Kidney (tissue), 14 donors: ENCODE results near the gene ACKR2. TPM values are rescaled to one million over a fixed set of nuclear protein-coding genes. Genes with fewer than 3 reads are reported as not detected.

Experiments used
- DNase-seq, 5 donors: peaks; one replicate each; pipeline ENCODE4 v3.0.0-alpha.2; 2013 to 2020
- FAIRE-seq: peaks from 2 replicates; lab custom pipeline; 2012; peaks lifted over from hg19 to GRCh38; lab: Jason Lieb, UNC
- H3K27ac ChIP-seq, 2 donors: one replicate each; pipeline ENCODE4 v1.7.0; 2013; ENCODE audit warnings: low read depth in 2 of 2, low read length in 2 of 2, inconsistent platforms in 1 of 2
- H3K27me3 ChIP-seq: one replicate; pipeline ENCODE4 v1.7.1; 2013; ENCODE audit warnings: low read length, inconsistent platforms; ENCODE audit not compliant: control insufficient read depth, insufficient read depth
- H3K36me3 ChIP-seq, 3 donors: one replicate each; pipeline versions ENCODE4 v1.7.0 to v1.7.1; 2013; ENCODE audit warnings: low read length in 3 of 3, control low read depth in 1 of 3, inconsistent platforms in 1 of 3; ENCODE audit not compliant: insufficient read depth in 3 of 3, control insufficient read depth in 2 of 3
- H3K4me1 ChIP-seq, 3 donors: one replicate each; pipeline versions ENCODE4 v1.7.0 to v1.7.1; 2013; ENCODE audit warnings: low read length in 3 of 3, inconsistent platforms in 1 of 3, low read depth in 1 of 3; ENCODE audit not compliant: control insufficient read depth in 2 of 3, insufficient read depth in 2 of 3
- H3K4me3 ChIP-seq, 3 donors: one replicate each; pipeline versions ENCODE4 v1.7.0 to v1.8.1; 2013; ENCODE audit warnings: low read length in 3 of 3, control low read depth in 1 of 3, inconsistent platforms in 1 of 3
- H3K9ac ChIP-seq, 3 donors: one replicate each; pipeline versions ENCODE4 v1.7.0 to v1.7.1; 2013; ENCODE audit warnings: low read length in 3 of 3, control low read depth in 1 of 3, inconsistent platforms in 1 of 3
- H3K9me3 ChIP-seq, 3 donors: one replicate each; pipeline versions ENCODE4 v1.7.0 to v1.7.1; 2013; ENCODE audit warnings: low read length in 3 of 3, control low read depth in 1 of 3, inconsistent platforms in 1 of 3; ENCODE audit not compliant: control insufficient read depth in 2 of 3, insufficient read depth in 1 of 3
- CTCF ChIP-seq: IDR thresholded peaks from 3 replicates; pipeline ENCODE4 v1.5.1; 2012; ENCODE audit warnings: mild to moderate bottlenecking, moderate library complexity, borderline replicate concordance; ENCODE audit not compliant: insufficient read depth; ENCODE audit errors: extremely low read depth
- intact Hi-C: fragments of 100-400 bp; cut with DNase I; formaldehyde crosslinking; loops from one replicate; pipeline ENCODE4 v1.11.1; 2022
- polyA plus RNA-seq: library from polyadenylated mRNA; stranded (reverse); fragments of 350-450 nt; fragmentation: Illumina TruSeq; extraction: RNeasy Lipid Tissue Mini Kit (QIAGEN cat#74804); gene quantifications from one replicate; pipeline ENCODE4 v1.2.3, GENCODE V29; 2014; ENCODE audit warnings: low read depth, low replicate concordance; ENCODE audit not compliant: insufficient read depth
- total RNA-seq: library from RNA; stranded (reverse); fragmentation: NEBNext Ultra II Directional; extraction: Animal tissue kit (Norgen Biotek cat#: 25700); gene quantifications from one replicate; pipeline ENCODE4 v1.2.1, GENCODE V29; 2021
- donor health status: control.
- donor health status: control.
- donor health status: control.
- donor health status: control.
- donor health status: control.
- donor health status: DM: yes; HTN: yes; CAD: no.
- donor health status: Normal renal cell carcinoma (clear cell type).

Gene ACKR2
- total and polyA plus RNA-seq, 2 donors from 2014 or later: 0.86 to 8.9 TPM

GRCh38 chr3:42851228-42851834 is 42.1 kb downstream of the ACKR2 start:
- Histone ChIP-seq H3K27me3 (no peaks in the 10 kb centered on the region), H3K27ac (peak overlapping the region in 1 of 2 donors; percentile 28), H3K9ac (no peak overlapping the region), H3K36me3 (no peaks in the 10 kb centered on the region), H3K9me3 (no peaks in the 10 kb centered on the region), H3K4me3 (no peak overlapping the region), H3K4me1 (peaks cover 0 to 7% (median 6%) of the 10 kb centered on the region in 3 donors)
- FAIRE-seq: no peak
- no peak for TF ChIP-seq CTCF
- DNase-seq: peak in 1 of 5 donors; percentile 32
- intact Hi-C loops: no loop called here

- DNase-seq: peak in 2 of 5 donors; percentile 28 to 46
- H3K9me3 ChIP-seq: no peaks in the 10 kb centered on the region
- H3K27ac ChIP-seq: peak overlapping the region in 1 of 2 donors; percentile 70
- H3K27me3 ChIP-seq: no peaks in the 10 kb centered on the region
- no peak for FAIRE-seq
- no peak overlapping the region for H3K9ac ChIP-seq
- no peak overlapping the region for H3K4me3 ChIP-seq
- intact Hi-C loops: no loop called here
- TF ChIP-seq CTCF: no peak
- no peaks in the 10 kb centered on the region for H3K36me3 ChIP-seq
- peaks cover 0 to 2% (median 0%) of the 10 kb centered on the region in 3 donors for H3K4me1 ChIP-seq
Measured at GRCh38 chr3:42852441-42852840, 43.2 kb downstream of the ACKR2 start.

GRCh38 chr3:42853056-42853455 is 43.8 kb downstream of the ACKR2 start:
- intact Hi-C loops: no loop called here
- H3K27ac ChIP-seq: no peak overlapping the region
- peak in 1 of 5 donors; percentile 8 for DNase-seq
- no peaks in the 10 kb centered on the region for H3K27me3 ChIP-seq
- TF ChIP-seq CTCF: no peak
- peaks cover 0 to 2% (median 0%) of the 10 kb centered on the region in 3 donors for H3K4me1 ChIP-seq
- no peak for FAIRE-seq
- no peak overlapping the region for H3K9ac ChIP-seq
- no peaks in the 10 kb centered on the region for H3K36me3 ChIP-seq
- H3K9me3 ChIP-seq: no peaks in the 10 kb centered on the region
- H3K4me3 ChIP-seq: no peak overlapping the region
